HG02642 (cell line): ENCODE data around the gene ALDH4A1.
"Not testable (repeated sequence)": the region's sequence is repeated elsewhere in the genome, so short reads cannot be mapped to it uniquely, and the experiment has no call there.

Source experiments
- ATAC-seq: cut with Tn5 transposase; IDR thresholded peaks from one replicate; pipeline ENCODE4 v1.9.1; 2021; ENCODE audit warnings: mild to moderate bottlenecking; ENCODE audit not compliant: unreplicated experiment, poor library complexity

Gene ALDH4A1

GRCh38 chr1:18865176-18865575 lies 37.2 kb downstream of the ALDH4A1 start:
- ATAC-seq = no peak

- ATAC-seq = no peak
Measured at GRCh38 chr1:18861590-18861989, 40.8 kb downstream of the ALDH4A1 start.

- ATAC-seq = no peak
Measured at GRCh38 chr1:18861082-18861481, 41.3 kb downstream of the ALDH4A1 start.

- no peak for ATAC-seq
Measured at GRCh38 chr1:18859560-18859959, 42.8 kb downstream of the ALDH4A1 start, which contains the start of gene TAS1R2. TSS of gene TAS1R2 (minus strand) at chr1:18859660. CDS start at chr1:18859660, 0 bp downstream.

- ATAC-seq = no peak
Measured at GRCh38 chr1:18858070-18858688, 44.2 kb downstream of the ALDH4A1 start.

- no peak for ATAC-seq
Measured at GRCh38 chr1:18856435-18856834, 45.9 kb downstream of the ALDH4A1 start.

GRCh38 chr1:18855573-18855972 lies 46.8 kb downstream of the ALDH4A1 start:
- ATAC-seq = no peak

GRCh38 chr1:18854331-18855025 lies 47.9 kb downstream of the ALDH4A1 start:
- ATAC-seq = no peak

- ATAC-seq = no peak
Measured at GRCh38 chr1:18852501-18852900, 49.9 kb downstream of the ALDH4A1 start.

GRCh38 chr1:18849261-18849711 lies 53.1 kb downstream of the ALDH4A1 start:
- ATAC-seq = no peak

- ATAC-seq = not testable (repeated sequence)
Measured at GRCh38 chr1:18847723-18848122, 54.6 kb downstream of the ALDH4A1 start.

GRCh38 chr1:18840145-18840544 lies 62.2 kb downstream of the ALDH4A1 start:
- no peak for ATAC-seq

GRCh38 chr1:18836654-18837053 lies 65.7 kb downstream of the ALDH4A1 start:
- ATAC-seq = no peak

- ATAC-seq = not testable (repeated sequence)
Measured at GRCh38 chr1:18832319-18832718, 70.0 kb downstream of the ALDH4A1 start.

- no peak for ATAC-seq
Measured at GRCh38 chr1:18831656-18832055, 70.7 kb downstream of the ALDH4A1 start.

GRCh38 chr1:18830596-18830995 lies 71.8 kb downstream of the ALDH4A1 start:
- ATAC-seq = no peak

GRCh38 chr1:18829671-18830070 lies 72.7 kb downstream of the ALDH4A1 start:
- ATAC-seq = no peak

- ATAC-seq = no peak
Measured at GRCh38 chr1:18828224-18828623, 74.1 kb downstream of the ALDH4A1 start.

GRCh38 chr1:18823438-18823837 lies 78.9 kb downstream of the ALDH4A1 start:
- no peak for ATAC-seq
